ENCODE data around the gene CEMIP. TPM values are rescaled to one million over a fixed set of nuclear protein-coding genes. Genes with fewer than 3 reads are reported as not detected.

The CEMIP gene
- total and polyA plus RNA-seq, 2 of the 8 experiments (the other 6 are each of a cell fraction or from before 2014, with no cell fraction given) = 0.11 to 0.60 TPM

DNA sequence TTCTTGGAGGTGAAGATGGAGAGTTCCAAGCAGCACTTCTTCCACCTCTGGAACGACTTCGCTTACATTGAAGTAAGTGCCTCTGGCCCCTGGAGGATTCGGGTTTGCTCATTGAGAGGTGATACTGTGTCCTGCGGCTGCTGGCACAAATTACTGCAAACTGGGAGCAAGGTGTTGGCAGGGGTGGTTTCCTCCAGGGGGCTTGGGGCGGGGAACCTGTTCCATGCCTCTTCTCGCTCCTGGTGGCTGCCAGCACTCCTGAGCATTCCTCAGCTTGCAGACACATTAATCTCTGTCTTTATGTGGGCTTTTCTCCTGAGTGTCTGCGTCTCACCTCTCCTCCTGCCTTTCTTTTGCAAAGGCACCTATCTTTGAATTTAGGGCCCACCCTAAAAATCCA lies 163.1 kb downstream of the CEMIP start:
- H2BK15ac ChIP-seq (ENCODE audit: low read length) = no peak overlapping the region
- no peak overlapping the region for H2AK5ac ChIP-seq (ENCODE audit: low read depth, low read length)
- no peak overlapping the region for H4K8ac ChIP-seq (ENCODE audit: extremely low read depth, insufficient read depth, low read length)
- no peak overlapping the region for H2BK20ac ChIP-seq (ENCODE audit: low read length)
- H3K79me1 ChIP-seq (ENCODE audit: low read depth, low read length) = no peaks in the 10 kb centered on the region
- no peaks in the 10 kb centered on the region; a peak in 1 of 7 replicates for H3K4me1 ChIP-seq (replicated peaks in 1 of 4; ENCODE audit: control insufficient read depth in 3 of 4, insufficient read depth in 4 of 4, low read length in 3 of 4)
- no peak overlapping the region for H3K4me2 ChIP-seq (ENCODE audit: insufficient read depth in 1 of 2, low read depth in 2 of 2, low read length in 2 of 2)
- FAIRE-seq (no peak), DNase-seq (ENCODE audit: low read depth in 1 of 2, low spot score in 2 of 2) (no peak)
- H3K4me3 ChIP-seq (ENCODE audit: extremely low read depth in 1 of 4, insufficient read depth in 2 of 4, low read depth in 3 of 4, low read length in 4 of 4) = no peak overlapping the region
- no peak overlapping the region for H3K56ac ChIP-seq (replicated peaks; ENCODE audit: insufficient read length, low read depth, low read length)
- no peak overlapping the region for H3K9ac ChIP-seq (replicated peaks in 1 of 4; ENCODE audit: extremely low read depth in 1 of 4, low read depth in 3 of 4, low read length in 3 of 4)
- H4K91ac ChIP-seq (replicated peaks; ENCODE audit: insufficient read length, low read length) = no peak overlapping the region
- no peak overlapping the region for H3K14ac ChIP-seq (ENCODE audit: insufficient read length)
- no peak overlapping the region for H2BK5ac ChIP-seq (ENCODE audit: low read depth, low read length)
- TF ChIP-seq BACH1 (IDR thresholded peaks at IDR 0.05; ENCODE audit: low read length) (no peak), CTBP2 (IDR thresholded peaks at IDR 0.05; ENCODE audit: borderline replicate concordance, insufficient read depth, insufficient read length, low read length) (no peak), PHF8 (conservative IDR thresholded peaks at IDR 0.05; ENCODE audit: low read depth, low read length) (no peak), RAD21 (IDR thresholded peaks at IDR 0.05 in 1 of 2, conservative IDR thresholded peaks at IDR 0.05 in 1 of 2; ENCODE audit: low read depth in 2 of 2, low read length in 2 of 2) (no peak), YY1 (IDR thresholded peaks at IDR 0.05; ENCODE audit: low read depth, low read length) (no peak), TAF7 (optimal IDR thresholded peaks at IDR 0.05; ENCODE audit: borderline replicate concordance, low read depth, low read length) (no peak)
- H3K18ac ChIP-seq (ENCODE audit: extremely low read depth, low read length) = no peak overlapping the region
- ChIA-PET CTCF (ENCODE audit: partially characterized antibody) (interaction anchor here (1.3 to 1.8 kb wide), 3 partner anchors 10 to 27 kb away, joined by 3 to 8 read pairs (median 4); no protein-coding TSS in a partner anchor), POLR2A (ENCODE audit: partially characterized antibody) (interaction anchor here (0.6 to 0.8 kb wide), 2 partner anchors 12 to 147 kb away, joined by 3 to 4 read pairs; no protein-coding TSS in a partner anchor)
- no peak overlapping the region for H3K27ac ChIP-seq (ENCODE audit: low read depth, low read length)
- no peak overlapping the region for H2AFZ ChIP-seq (ENCODE audit: low read length)
- H4K20me1 ChIP-seq (replicated peaks in 1 of 2; ENCODE audit: control insufficient read depth in 1 of 2, insufficient read depth in 2 of 2, low read length in 2 of 2) = peaks cover 0 to 3% of the 10 kb centered on the region in 2 experiments
- no peaks in the 10 kb centered on the region for H3K79me2 ChIP-seq (ENCODE audit: control insufficient read depth in 1 of 2, insufficient read depth in 2 of 2, low read length in 2 of 2)
- no peaks in the 10 kb centered on the region for H3K23me2 ChIP-seq (ENCODE audit: low read depth, low read length)
- H3K4ac ChIP-seq (replicated peaks; ENCODE audit: insufficient read length, low read depth, low read length) = no peak overlapping the region
- WGBS, 2 experiments (ENCODE audit: extremely low coverage in 1 of 2, insufficient coverage in 1 of 2, insufficient read length in 1 of 2, insufficient replicate concordance in 2 of 2, low coverage in 1 of 2, low lambda C conversion rate in 2 of 2, missing lambda C conversion rate in 1 of 2) = 93% methylated on average over 5 of the region's 7 CpGs; no CpG with 5 or more reads in 1 of the 2 experiments
- H3K36me3 ChIP-seq (ENCODE audit: control insufficient read depth in 2 of 4, insufficient read depth in 4 of 4, low read length in 3 of 4) = peaks cover 0 to 14% (median 6%) of the 10 kb centered on the region in 4 experiments; a peak in 4 of 8 replicates
- H2BK120ac ChIP-seq (replicated peaks; ENCODE audit: low read depth, low read length) = no peak overlapping the region
- no peaks in the 10 kb centered on the region for H3K27me3 ChIP-seq (replicated peaks in 1 of 4; ENCODE audit: control insufficient read depth in 3 of 4, extremely low read depth in 1 of 4, insufficient read depth in 3 of 4, low read length in 3 of 4)
- no peak overlapping the region for H2BK12ac ChIP-seq (ENCODE audit: low read depth, low read length)
- no peaks in the 10 kb centered on the region for H3K9me3 ChIP-seq (ENCODE audit: insufficient read depth in 2 of 2, low read depth in 1 of 2, low read length in 1 of 2)
- H4K5ac ChIP-seq (ENCODE audit: insufficient read length, low read depth, low read length) = no peak overlapping the region
- no peak overlapping the region for H3K23ac ChIP-seq (ENCODE audit: insufficient read length)
